Liver (tissue), 3 donors: ENCODE data around the gene CDK5R2.

ENCODE experiments used
- CTCF ChIP-seq: fragments of 150-350 bp; IDR thresholded peaks from 2 replicates; pipeline ENCODE4 v1.5.1; 2017; ENCODE audit warnings: improper control_type of control experiment, low read depth, low read length; ENCODE audit not compliant: missing input control
- MAX ChIP-seq: IDR thresholded peaks from 2 replicates; pipeline ENCODE4 v1.6.1; 2016; ENCODE audit warnings: antibody characterized with exemption
- REST ChIP-seq: IDR thresholded peaks from 2 replicates; pipeline ENCODE4 v1.6.1; 2016; ENCODE audit warnings: antibody characterized with exemption, mild to moderate bottlenecking
- SP1 ChIP-seq: IDR thresholded peaks from 2 replicates; pipeline ENCODE4 v1.6.1; 2018; ENCODE audit warnings: antibody characterized with exemption, mild to moderate bottlenecking
- donor health status: healthy.
- donor health status: healthy.

GRCh38 chr2:218985325-218986091 lies 26.0 kb downstream of the CDK5R2 start:
- TF ChIP-seq CTCF (no peak), REST (no peak), MAX (no peak), SP1 (no peak)
